Testis (tissue), 2 donors: ENCODE measurements around the gene STUM.

Experiments
- POLR2A ChIP-seq: fragments of 450-650 bp; IDR thresholded peaks from one replicate; pipeline ENCODE4 v1.6.1; 2017; ENCODE audit warnings: antibody characterized with exemption, mild to moderate bottlenecking, moderate library complexity
- TF ChIP-seq, protein P1 (sequence below), 3 experiments: fragments of 450-650 bp in 2 of 3; fragments of 200-600 bp in 1 of 3; sonication (generic) in 1 of 3; IDR thresholded peaks; one replicate each; pipeline ENCODE4 v1.5.1; 2016 to 2019; ENCODE audit warnings: antibody characterized with exemption in 3 of 3, mild to moderate bottlenecking in 2 of 3, moderate library complexity in 1 of 3

DNA sequence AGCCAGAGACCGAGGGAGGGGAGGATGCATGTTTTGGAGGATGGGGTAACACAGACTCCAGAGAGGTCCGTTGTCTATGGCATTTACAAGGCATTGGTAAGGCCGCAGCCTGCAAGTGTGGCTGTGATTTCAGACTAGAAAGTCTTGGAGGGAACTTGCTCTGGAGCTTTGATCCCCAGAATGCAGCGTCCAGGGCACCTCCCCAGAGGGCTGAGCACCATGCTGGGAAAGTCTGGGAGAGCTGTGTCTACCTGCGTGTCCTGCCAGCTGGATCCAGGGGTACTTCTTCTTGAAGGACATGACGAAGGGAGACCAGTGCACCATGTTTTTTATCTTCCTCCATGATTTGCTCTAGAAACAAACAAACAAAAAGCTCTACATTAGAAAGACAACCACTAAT, 99.9 kb downstream of the STUM start:
- TF ChIP-seq, protein P1, sequence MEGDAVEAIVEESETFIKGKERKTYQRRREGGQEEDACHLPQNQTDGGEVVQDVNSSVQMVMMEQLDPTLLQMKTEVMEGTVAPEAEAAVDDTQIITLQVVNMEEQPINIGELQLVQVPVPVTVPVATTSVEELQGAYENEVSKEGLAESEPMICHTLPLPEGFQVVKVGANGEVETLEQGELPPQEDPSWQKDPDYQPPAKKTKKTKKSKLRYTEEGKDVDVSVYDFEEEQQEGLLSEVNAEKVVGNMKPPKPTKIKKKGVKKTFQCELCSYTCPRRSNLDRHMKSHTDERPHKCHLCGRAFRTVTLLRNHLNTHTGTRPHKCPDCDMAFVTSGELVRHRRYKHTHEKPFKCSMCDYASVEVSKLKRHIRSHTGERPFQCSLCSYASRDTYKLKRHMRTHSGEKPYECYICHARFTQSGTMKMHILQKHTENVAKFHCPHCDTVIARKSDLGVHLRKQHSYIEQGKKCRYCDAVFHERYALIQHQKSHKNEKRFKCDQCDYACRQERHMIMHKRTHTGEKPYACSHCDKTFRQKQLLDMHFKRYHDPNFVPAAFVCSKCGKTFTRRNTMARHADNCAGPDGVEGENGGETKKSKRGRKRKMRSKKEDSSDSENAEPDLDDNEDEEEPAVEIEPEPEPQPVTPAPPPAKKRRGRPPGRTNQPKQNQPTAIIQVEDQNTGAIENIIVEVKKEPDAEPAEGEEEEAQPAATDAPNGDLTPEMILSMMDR (IDR thresholded peaks at IDR 0.05) = no peak
- no peak for TF ChIP-seq POLR2A
